DMS 273 treated with DMSO at 0.1 percent for 48 hours (cell line): ENCODE data around the gene OPCML.

ENCODE experiments used
- DNase-seq: peaks from one replicate; lab custom pipeline; 2025; lab: John Stamatoyannopoulos, UW

Gene OPCML

DNA sequence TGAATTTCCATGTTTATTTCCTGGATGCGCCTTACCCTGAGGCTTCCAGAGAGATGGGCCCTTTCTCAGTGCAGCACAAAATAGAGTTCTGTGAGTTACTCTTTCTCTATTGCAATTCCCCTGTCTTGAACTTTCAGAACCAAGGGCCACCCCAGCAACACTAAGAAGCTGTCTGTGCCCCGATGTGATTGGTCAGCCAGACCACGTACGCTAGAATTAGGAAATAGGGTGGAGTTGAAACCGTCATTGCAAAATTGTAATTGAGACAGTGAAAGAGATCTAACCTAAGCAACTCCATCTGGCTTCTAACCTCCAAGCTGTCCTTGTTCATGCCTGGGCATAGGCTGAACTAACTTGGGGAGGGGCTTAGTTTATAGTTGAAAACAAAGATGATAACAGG is 981.3 kb downstream of the OPCML start:
- no peak for DNase-seq

DNA sequence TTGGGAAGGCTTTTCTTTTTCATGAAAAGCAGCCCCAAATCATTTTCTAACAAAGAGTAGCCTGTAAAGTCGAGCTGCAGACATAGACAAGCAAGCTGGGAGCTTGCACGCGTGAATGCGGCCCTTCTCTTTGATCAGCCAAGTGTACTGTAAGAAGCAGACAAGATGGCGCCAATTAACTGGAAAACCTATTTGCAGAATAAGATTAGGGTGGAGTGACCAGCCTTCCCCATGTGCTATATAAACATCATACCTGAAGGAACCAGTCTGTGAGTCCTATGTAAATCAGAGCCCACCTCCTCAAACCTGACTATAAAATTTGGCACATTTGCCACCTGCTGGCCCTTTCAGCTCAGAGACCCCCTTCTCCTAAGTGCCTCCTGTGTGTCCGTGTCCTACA is 982.7 kb downstream of the OPCML start:
- DNase-seq: no peak

DNA sequence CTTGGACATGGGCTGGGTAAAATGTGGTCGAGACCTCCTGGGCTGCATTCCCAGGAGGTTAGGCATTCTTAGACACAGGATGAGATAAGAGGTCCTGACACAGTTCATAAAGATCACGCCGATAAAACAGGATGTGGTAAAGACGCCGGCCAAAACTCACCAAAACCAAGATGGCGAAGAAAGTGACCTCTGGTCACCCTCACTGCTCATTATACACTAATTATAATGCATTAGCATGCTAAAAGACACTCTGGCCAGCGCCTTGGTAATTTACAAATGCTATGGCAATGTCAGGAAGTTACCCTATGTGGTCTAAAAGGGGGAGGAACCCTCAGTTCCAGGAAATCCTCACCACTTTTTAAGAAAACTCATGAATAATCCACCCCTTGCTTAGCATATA is 983.3 kb downstream of the OPCML start:
- no peak for DNase-seq

DNA sequence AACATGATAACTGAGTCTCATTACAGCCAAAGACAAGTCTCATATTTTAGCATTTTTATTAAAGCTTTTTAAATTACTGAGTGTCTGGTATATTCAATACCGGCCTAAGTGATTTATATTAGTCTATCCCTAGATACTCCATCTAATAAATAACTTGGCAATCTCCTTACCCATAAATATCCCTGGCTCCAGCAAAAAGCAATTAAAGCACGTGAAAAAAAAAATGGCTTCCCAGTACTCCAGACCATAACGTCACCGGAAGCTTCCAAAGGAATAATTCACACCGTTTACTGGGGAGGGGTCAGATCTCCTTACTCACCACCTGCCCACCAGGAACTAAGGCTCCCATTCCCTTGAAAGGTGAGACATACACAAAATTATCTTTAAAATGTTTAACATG is 988.3 kb downstream of the OPCML start:
- no peak for DNase-seq

DNA sequence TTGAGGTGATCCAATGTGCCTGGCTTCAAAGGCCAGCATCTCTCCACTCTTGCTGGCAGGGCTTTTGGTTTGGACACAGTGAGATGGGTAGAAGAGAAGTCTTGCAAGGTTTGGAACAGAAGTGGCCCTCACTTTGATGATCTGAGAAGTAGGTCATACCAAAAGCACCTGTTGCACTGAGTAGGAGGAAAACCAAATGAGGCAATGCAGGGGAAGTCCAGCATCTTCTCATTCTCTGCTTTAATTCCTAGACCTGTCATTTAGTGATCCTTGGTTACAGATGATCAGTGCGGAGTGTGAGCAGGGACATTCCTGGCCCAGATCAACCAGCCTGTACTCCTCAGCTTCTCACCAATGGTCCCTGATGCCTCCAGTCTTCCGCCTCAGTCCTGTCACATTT is 990.5 kb downstream of the OPCML start:
- DNase-seq: no peak

DNA sequence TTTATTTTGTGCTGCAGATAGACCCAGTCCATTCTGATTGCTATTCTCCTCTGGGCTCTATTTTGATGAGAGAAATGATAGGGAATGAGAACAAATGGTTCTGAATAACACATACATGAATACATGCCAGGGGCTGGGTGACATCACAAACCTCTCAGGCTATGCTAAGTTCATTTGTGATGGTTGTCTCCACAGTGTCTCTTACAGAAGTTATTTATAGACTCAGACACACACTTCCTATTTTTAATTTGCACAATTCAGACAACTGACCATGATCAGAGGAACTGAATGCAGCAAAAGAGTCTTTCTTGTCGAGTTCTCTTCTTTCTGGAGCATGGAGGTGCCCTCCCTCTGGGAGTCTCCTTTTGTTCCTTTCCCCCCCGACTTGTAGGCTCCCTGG is 991.7 kb downstream of the OPCML start:
- DNase-seq: no peak

DNA sequence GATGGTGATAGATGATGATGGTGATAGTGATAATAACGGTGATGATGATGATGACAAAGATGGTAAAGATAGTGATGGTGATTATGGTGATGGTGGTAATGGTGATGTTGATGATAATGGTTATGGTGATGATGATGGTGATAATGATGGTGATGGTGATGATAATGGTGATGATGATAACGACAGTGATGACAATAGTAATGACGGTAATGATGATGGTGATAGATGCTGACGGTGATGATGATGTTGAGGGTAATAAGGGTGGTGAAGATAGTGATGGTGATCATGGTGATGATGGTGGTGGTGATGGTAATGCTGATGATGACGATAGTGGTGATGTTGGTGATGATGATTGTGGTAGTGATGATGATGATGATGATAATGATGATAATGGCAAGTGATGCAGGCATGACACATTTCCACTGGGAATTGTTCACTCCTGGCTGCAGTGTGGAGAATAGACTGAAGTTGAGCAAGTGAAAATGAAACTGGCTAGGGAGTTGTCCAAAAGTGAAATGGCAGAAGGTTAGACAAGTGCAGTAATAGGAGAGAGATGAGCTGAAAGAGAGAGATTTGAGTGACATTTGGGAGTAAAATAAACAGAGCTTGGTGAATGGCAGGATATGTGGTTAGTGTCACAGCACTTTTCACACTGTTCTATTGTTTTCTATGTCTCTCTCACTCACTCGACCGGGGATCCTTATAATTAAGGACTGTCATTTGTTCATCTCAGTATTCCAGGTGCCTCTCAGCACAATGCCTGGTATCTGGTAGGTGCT is 992.5 kb downstream of the OPCML start:
- no peak for DNase-seq

DNA sequence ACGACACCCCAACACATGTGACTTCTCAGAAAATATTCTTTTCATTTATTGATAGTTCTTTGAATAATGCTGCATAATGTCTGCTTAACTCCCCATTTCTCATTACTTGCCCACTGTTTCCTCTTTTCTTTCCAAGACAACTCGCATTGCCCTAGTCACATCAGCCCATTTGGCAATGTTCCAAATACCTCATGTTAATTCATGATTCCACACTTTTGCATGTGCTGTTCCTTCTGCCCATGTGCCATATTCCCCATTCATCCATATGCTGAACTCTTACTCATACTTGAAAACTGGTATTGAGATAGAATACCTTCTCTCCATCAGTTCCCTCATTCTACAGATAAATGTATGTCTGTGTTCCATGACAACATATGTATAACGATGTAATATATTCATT is 993.7 kb downstream of the OPCML start:
- DNase-seq: no peak

DNA sequence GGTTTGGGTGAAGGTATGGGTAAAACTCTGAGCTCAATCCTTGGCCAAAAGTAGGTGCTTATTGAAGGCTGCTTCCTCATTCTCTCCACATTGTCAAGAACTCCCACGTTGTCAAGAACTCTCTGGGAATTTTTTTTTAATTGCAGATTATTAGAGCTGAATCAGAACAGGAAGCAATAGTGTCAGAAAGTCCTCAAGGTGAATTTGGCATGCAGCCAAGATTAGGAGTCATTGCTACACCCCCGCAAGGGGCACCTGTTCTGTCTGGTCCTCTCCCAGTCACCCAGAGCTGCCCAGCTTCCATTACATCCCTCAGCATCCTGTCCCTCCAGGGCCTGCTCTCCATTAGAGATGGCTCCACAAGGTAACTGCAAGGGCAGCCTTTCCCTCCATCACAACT is 996.5 kb downstream of the OPCML start:
- DNase-seq: no peak

DNA sequence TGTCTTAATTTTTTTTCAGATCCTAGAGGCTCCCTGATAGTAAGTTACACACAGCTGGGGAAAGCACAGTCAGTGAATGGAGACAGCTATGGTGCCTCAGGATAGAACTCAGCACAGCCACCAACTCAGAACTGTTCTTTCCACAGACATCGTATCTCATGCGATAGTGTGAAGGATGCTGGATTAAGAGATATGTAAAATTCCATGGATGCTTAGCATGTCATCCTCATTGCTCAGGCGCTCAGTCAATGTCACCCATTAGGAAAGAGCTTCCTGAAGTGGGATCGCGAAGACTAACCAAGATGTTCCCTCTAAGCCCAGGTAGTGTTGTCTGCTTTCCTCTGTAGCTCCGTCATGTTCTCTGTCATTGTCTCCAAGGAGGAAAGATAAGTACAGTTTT is 1000.4 kb downstream of the OPCML start:
- no peak for DNase-seq

DNA sequence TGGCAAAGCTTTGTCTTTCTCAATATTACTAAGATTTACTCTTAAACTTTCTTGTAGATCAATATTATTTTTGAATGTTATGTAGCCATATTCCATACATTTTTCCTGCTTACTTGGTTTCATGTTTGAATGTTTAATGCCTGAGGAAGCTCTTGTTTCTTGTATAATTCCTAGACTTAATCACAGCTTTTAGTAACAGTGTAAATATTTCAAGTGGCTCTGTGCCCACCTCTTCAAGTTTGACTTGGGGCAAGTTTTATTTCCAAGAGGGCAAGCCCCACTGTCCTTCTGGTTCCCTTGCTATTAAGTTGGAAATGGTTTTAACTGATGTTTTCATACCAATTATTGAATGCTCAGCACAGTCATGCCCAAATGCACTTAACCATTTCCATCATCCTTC is 1004.1 kb downstream of the OPCML start:
- DNase-seq: no peak

DNA sequence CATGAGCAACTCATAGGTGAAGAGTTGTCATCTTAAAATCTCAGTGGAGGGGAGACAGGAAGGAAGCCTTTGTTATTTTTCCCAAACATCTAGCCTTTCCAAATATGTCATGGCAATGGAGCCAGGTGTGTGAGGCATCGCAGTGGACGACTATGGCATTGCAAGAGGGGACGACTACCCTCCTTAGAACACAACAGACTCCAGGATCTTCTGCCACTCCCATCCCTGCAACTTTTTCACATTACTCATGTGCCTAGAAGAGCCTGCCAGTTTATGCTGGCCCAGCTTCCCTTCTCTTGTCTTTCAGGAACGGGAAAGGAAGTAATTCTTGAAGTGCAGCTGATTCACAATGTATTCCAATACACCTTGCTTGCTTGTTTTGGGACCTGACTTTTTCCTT is 1008.4 kb downstream of the OPCML start:
- DNase-seq: no peak

DNA sequence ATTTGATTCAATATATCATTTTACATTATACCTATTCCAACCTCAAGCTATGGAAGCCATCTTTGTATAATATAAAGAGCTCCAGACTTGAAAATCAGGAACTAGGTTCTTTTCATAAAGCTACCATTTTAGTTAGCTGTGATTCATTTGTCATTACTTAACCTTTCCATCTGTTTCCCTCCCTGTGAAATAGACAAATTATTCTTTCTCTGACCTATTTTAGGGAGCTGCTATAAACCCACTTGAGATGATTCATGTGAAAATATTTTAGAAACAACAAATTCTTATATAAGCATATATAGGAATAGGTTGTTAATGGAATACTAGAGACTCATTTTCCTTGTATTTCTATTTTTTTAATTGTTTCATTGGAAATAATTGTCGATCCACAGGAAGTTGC is 1012.1 kb downstream of the OPCML start:
- no peak for DNase-seq

DNA sequence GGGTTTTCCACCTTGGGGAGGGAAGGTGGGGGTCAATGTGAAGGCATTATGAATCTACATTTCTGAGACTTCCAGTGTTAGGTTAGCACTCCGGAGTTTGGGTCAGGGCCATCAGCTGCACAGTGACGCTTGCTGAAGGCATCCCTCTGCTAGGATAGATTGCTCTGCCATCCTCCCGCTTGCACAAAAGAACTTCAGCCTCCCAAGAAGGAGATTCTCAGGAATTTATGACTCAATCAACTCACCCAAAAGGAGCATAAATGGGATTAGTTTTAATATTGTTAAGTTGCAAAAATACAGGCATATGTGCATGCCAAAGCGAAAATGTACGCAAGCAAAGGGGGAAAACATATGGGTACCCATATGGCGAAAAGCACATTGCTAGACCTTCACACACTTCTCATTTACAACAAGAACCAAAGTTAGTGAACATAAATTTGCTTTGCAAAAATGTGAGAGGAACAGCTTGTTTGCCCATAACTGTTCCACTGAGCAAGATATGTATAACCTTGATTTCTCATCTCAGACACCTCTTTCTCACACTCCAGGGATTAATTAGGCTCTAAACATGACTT is 1013.0 kb downstream of the OPCML start:
- DNase-seq: no peak

DNA sequence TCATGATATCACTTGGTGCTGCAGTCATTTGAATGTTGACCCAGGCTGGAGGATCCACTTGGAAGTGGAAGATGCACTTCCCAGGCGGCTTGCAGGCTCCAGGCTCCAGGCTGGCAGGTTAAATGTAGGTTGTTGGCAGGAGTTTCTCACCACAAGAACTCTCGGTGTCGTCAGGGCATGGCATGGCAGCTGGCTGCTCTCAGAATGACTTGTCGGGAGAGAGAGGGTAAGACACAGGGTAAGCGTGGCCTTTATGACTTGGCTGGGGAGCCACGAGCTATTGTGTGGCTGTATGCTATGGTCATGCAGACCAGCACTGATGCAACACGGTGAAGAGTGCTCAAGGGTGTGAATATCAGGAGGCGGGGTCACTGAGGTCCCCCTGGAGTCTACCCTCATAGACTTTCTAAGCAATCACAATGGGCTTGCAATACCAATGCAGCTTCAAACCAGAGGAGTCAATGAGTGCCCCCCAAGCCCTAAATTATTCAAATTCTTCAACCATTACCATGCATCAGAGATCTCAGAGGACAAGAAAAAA is 1027.7 kb downstream of the OPCML start:
- no peak for DNase-seq

DNA sequence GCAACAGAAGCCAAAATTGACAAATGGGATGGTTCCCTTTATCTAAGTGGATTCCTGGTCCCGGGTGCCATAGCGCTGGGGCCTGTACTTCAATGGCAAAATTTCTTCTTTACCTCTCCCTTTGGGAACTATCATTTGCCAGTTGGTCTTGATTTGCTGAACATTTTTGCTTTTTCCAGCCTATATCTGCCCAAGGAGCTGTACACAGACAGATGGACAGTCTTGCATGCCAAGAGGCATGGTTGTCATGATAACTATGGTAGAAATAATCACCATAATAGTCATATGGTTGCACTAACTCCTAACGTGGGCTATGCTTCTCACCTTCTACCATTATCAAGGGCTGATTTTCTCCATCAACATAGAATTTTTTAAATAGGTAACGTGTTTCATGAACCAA is 1030.9 kb downstream of the OPCML start:
- DNase-seq: no peak

DNA sequence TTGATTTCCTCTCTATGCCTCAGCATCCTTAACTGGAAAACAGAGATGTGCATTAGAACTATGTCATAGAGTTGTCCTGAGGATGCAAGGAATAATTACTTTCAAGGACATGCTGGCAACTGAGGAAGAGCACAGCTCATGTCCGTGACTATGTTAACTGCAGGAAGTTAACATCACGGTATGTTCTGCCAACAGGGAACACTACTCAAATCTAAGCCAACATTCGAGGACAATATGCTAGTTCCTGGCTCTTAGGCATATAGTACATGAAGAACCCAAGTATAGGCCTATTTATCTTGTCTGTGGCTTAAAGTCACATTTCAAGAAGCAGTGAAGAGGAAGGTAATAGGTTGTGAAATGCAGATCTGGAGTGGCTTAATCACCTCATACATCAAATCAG is 1032.6 kb downstream of the OPCML start:
- no peak for DNase-seq

DNA sequence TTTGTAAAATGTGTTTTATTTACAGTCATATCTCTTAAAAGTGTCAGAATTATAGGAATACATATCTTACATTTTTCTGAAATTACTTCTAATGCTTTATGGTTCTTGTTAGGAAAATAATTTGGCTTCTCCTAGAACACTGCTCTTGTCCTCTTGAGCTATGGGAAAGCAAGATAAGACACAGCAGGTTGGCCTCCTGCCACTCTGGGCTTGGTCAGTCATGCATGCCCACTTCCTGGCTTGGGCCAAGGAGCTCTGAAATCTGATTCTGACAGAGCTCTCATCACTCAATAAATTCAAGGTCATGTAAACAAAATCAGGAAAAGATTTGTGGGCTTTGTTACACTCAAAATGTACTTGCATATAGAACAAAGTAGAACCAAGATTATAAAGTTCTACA is 1036.0 kb downstream of the OPCML start:
- no peak for DNase-seq

DNA sequence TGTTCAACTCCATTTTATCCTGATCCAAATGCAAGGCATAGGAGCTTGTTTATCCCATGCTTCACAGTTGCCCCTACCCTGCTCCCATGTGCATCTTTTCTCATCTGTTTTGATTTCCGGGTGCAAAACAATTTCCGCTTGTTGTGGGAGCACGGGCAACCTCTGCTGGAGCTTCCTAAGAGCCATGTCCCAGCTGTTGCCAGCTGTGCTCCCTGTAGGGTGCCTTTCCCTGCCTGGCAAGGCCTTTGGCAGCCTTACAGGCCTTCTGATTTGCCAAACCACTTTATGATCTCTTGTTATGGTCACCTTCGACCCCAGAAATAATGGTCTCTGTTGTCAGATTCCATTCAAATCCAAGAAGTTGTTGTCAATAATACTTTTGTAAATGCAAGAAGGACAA is 1038.5 kb downstream of the OPCML start:
- no peak for DNase-seq

DNA sequence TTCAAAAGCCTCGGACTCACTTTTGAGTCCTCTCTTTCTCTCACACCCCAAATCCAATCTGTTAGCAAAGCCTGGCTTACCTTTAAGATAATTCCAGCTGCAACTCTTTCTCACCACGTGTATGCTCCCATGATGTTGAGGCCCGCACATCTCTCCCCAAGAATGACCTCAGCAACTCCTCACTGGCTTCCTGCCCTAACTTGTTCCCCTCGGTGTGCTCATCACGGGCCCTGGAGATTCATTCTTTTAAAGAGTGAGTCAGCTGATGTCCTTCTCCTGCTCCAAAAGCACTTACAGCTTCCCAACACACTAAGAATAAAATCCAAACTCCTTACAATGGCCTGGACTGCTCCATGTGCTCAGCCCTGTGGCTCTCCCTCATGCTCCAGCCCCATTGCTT is 1041.3 kb downstream of the OPCML start:
- no peak for DNase-seq

DNA sequence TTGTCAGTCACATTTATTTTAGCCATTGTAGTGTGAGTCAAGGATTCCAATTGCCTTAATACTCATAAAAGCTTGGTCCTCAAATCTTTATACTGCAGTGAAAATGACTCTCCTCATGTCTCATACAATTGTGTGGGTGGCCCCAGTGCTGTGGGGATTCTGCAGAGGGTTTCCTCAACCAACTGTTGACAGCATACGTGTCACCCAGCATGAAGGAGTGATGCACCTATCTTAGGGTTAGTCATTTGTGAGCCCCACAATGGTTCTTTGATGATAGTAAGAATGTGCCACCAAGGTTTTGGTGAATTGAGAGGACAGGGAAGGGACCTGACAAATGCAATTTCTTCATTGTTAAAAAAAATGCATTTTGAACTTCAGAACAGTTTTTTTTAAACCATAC is 1046.2 kb downstream of the OPCML start:
- no peak for DNase-seq

DNA sequence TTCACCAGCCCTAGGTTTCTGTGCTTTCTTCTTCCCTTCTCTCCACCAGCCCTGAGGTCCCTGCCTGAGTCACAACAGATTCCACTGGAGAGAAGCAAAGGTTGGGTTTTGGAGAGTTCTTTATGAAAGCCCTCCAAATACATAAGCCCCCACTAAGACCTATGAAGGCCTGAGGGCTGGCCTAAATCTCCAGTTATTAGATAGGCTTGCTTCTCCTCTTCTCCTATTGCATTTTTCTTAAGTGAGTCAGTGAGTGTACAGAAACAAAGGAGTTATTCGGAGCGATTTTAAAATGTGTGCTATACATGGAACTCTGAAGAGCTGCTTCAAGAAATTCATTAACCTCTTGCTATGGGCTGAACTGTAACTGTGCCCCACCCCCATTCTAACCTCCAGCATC is 1057.3 kb downstream of the OPCML start:
- no peak for DNase-seq

DNA sequence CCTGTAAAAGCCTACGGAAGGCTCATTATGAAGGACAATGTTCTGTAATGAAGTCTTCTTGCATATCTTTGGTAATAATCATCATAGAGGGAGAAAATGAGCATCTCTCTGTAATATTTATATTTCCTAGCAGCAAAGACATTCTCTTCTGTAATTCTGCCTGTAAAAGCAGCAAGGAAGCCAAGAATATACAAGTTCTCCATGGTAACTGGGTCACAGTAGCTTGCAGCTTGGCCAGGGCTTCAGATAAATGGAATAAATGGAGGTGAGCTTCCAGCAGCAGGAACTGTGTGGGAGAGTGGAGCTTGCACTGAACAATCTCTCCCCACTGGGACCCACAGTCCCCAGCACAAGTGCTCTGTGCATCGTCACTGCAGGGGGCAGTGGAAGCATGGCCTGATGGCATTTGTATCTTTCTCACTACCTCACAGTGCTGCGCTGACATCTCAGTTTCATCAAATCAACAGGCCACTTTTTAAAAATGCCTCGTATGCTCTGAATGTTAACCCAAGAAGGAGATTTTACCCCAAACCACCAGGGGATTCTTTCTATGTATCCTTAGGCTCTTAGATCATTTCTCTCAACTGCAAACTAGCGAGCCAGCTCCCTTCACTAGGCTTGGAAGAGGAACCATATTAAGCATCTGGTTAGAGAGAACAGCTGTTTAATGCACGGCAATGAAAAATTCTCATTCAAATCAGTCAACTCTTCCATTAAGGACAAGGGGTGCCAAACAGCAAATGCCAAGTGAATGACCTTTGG is 1059.7 kb downstream of the OPCML start:
- no peak for DNase-seq
